ENCODE data around the gene DNAH14. TPM values are rescaled to one million over a fixed set of nuclear protein-coding genes. Genes with fewer than 3 reads are reported as not detected.

The DNAH14 gene
- total and polyA plus RNA-seq, 9 of the 15 experiments (the other 6 are each of a cell fraction or from before 2014, with no cell fraction given): 58.4 to 142 (median 98.4) TPM

DNA sequence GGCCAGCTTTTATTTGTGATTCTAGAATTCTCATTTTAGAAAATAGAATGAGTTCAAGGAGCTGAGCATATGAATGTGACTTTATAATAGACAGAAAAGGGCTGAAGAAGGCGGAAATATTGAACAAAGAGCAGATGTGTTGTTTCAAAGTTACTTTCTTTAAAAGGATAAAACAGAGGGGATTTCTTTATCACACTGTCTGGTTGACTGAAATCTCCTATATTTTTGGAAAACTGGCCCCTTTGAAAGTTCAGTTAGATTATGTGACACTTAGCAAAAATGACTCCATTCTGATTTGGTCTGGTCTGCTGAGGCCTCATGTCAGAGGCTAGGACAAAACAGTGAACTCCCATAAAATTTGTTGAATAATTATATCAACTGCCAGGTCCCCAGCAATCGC is 46.4 kb upstream of the DNAH14 start:
- POLR2A ChIA-PET: interaction anchor here (0.6 kb wide), 1 partner anchor 458 kb away, joined by 3 read pairs; no protein-coding TSS in a partner anchor
- no TSS peak for BruUV-seq (replicated peaks)
- Histone ChIP-seq H3K79me2 (ENCODE audit: control insufficient read depth, insufficient read depth, low read length) (no peaks in the 10 kb centered on the region), H2AFZ (ENCODE audit: low read depth, low read length) (no peak overlapping the region), H3K27ac (ENCODE audit: extremely low read depth, low read depth, low read length) (no peak overlapping the region), H3K9me3 (replicated peaks; ENCODE audit: control insufficient read depth, insufficient read depth, low read depth, low read length) (no peaks in the 10 kb centered on the region), H3K9me1 (ENCODE audit: control insufficient read depth, insufficient read depth, low read length) (no peaks in the 10 kb centered on the region), H3K4me1 (replicated peaks in 1 of 2; ENCODE audit: control insufficient read depth in 2 of 2, insufficient read depth in 2 of 2, low read length in 2 of 2) (no peaks in the 10 kb centered on the region), H3K36me3 (ENCODE audit: control insufficient read depth, insufficient read depth, low read length) (no peaks in the 10 kb centered on the region), H3K4me3 (no peak overlapping the region), H3K27me3 (ENCODE audit: control insufficient read depth in 2 of 2, insufficient read depth in 2 of 2, low read length in 2 of 2) (no peaks in the 10 kb centered on the region), H3K4me2 (ENCODE audit: insufficient read depth, low read length) (no peak overlapping the region), H3K9ac (ENCODE audit: insufficient read depth in 1 of 2, low read depth in 2 of 2, low read length in 2 of 2) (no peak overlapping the region), H4K20me1 (replicated peaks; ENCODE audit: control insufficient read depth, insufficient read depth, low read length) (no peaks in the 10 kb centered on the region; the same call in 1 of the 2 replicates)
- FAIRE-seq: no peak
- no peak for DNase-seq (ENCODE audit: extremely low read depth in 1 of 4, low spot score in 3 of 4)
- intact Hi-C loops (cut with micrococcal nuclease): no loop called here
- in situ Hi-C loops (cut with MboI): no loop called here
- CTCF ChIA-PET (ENCODE audit: low intra/inter-chr PET ratio): no interaction called here
- no peak for ATAC-seq
- 0% methylated on average over 2 of the region's 2 CpGs for WGBS (ENCODE audit: insufficient coverage, low coverage, missing lambda C conversion rate)
- TF ChIP-seq, protein P1, sequence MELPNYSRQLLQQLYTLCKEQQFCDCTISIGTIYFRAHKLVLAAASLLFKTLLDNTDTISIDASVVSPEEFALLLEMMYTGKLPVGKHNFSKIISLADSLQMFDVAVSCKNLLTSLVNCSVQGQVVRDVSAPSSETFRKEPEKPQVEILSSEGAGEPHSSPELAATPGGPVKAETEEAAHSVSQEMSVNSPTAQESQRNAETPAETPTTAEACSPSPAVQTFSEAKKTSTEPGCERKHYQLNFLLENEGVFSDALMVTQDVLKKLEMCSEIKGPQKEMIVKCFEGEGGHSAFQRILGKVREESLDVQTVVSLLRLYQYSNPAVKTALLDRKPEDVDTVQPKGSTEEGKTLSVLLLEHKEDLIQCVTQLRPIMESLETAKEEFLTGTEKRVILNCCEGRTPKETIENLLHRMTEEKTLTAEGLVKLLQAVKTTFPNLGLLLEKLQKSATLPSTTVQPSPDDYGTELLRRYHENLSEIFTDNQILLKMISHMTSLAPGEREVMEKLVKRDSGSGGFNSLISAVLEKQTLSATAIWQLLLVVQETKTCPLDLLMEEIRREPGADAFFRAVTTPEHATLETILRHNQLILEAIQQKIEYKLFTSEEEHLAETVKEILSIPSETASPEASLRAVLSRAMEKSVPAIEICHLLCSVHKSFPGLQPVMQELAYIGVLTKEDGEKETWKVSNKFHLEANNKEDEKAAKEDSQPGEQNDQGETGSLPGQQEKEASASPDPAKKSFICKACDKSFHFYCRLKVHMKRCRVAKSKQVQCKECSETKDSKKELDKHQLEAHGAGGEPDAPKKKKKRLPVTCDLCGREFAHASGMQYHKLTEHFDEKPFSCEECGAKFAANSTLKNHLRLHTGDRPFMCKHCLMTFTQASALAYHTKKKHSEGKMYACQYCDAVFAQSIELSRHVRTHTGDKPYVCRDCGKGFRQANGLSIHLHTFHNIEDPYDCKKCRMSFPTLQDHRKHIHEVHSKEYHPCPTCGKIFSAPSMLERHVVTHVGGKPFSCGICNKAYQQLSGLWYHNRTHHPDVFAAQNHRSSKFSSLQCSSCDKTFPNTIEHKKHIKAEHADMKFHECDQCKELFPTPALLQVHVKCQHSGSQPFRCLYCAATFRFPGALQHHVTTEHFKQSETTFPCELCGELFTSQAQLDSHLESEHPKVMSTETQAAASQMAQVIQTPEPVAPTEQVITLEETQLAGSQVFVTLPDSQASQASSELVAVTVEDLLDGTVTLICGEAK (IDR thresholded peaks at IDR 0.05): no peak
- TF ChIP-seq, protein P1 (CRISPR knock-in tag; IDR thresholded peaks at IDR 0.05): no peak
- TF ChIP-seq ZNF551 (CRISPR knock-in tag; IDR thresholded peaks at IDR 0.05): no peak
- TF ChIP-seq, protein P2, sequence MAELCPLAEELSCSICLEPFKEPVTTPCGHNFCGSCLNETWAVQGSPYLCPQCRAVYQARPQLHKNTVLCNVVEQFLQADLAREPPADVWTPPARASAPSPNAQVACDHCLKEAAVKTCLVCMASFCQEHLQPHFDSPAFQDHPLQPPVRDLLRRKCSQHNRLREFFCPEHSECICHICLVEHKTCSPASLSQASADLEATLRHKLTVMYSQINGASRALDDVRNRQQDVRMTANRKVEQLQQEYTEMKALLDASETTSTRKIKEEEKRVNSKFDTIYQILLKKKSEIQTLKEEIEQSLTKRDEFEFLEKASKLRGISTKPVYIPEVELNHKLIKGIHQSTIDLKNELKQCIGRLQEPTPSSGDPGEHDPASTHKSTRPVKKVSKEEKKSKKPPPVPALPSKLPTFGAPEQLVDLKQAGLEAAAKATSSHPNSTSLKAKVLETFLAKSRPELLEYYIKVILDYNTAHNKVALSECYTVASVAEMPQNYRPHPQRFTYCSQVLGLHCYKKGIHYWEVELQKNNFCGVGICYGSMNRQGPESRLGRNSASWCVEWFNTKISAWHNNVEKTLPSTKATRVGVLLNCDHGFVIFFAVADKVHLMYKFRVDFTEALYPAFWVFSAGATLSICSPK (IDR thresholded peaks at IDR 0.05; ENCODE audit: borderline replicate concordance): no peak
- TF ChIP-seq HDGF (IDR thresholded peaks at IDR 0.05): no peak
- no peak for TF ChIP-seq BCOR (IDR thresholded peaks at IDR 0.05)
- TF ChIP-seq, protein P3, sequence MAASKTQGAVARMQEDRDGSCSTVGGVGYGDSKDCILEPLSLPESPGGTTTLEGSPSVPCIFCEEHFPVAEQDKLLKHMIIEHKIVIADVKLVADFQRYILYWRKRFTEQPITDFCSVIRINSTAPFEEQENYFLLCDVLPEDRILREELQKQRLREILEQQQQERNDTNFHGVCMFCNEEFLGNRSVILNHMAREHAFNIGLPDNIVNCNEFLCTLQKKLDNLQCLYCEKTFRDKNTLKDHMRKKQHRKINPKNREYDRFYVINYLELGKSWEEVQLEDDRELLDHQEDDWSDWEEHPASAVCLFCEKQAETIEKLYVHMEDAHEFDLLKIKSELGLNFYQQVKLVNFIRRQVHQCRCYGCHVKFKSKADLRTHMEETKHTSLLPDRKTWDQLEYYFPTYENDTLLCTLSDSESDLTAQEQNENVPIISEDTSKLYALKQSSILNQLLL (CRISPR knock-in tag; IDR thresholded peaks at IDR 0.05; ENCODE audit: borderline replicate concordance): no peak
- TF ChIP-seq FUS (optimal IDR thresholded peaks at IDR 0.05; ENCODE audit: low read depth, low read length): no peak
- TF ChIP-seq CBFB (CRISPR knock-in tag; IDR thresholded peaks at IDR 0.05): no peak
- TF ChIP-seq MCM5 (IDR thresholded peaks at IDR 0.05; ENCODE audit: low read depth): no peak

All from K562 (cell line).